ENCODE results near the gene IMPDH1.

- TF ChIP-seq POLR2AphosphoS5 (IDR thresholded peaks at IDR 0.05) = no peak
- no peak for TF ChIP-seq CTCF (IDR thresholded peaks at IDR 0.05)
- no peak for TF ChIP-seq EP300 (IDR thresholded peaks at IDR 0.05)
Observed at GRCh38 chr7:128389618-128390329, 20.0 kb downstream of the IMPDH1 start.
